Measurements from ENCODE around the gene AP3S2.

- TF ChIP-seq CTCF (IDR thresholded peaks at IDR 0.05 in 8 of 11, conservative IDR thresholded peaks at IDR 0.05 in 3 of 11) (no peak), POLR2AphosphoS5 (IDR thresholded peaks at IDR 0.05) (no peak), POLR2A (IDR thresholded peaks at IDR 0.05) (no peak)
Measured at GRCh38 chr15:89885611-89886010, 8.2 kb downstream of the AP3S2 start.

All from spleen (tissue), 7 donors.